ENCODE results near the gene ATP8A1. TPM values are rescaled to one million over a fixed set of nuclear protein-coding genes. Genes with fewer than 3 reads are reported as not detected.

ATP8A1 gene
- total RNA-seq, 1 experiment from 2014 or later = 14.3 TPM

- TF ChIP-seq EMX1 (CRISPR knock-in tag; IDR thresholded peaks at IDR 0.05) (no peak), ZNF532 (CRISPR knock-in tag; IDR thresholded peaks at IDR 0.05; ENCODE audit: borderline replicate concordance) (no peak), ELF4 (CRISPR knock-in tag; IDR thresholded peaks at IDR 0.05; ENCODE audit: low read depth) (no peak), RORB (CRISPR knock-in tag; IDR thresholded peaks at IDR 0.05) (no peak)
- TF ChIP-seq, protein P1, sequence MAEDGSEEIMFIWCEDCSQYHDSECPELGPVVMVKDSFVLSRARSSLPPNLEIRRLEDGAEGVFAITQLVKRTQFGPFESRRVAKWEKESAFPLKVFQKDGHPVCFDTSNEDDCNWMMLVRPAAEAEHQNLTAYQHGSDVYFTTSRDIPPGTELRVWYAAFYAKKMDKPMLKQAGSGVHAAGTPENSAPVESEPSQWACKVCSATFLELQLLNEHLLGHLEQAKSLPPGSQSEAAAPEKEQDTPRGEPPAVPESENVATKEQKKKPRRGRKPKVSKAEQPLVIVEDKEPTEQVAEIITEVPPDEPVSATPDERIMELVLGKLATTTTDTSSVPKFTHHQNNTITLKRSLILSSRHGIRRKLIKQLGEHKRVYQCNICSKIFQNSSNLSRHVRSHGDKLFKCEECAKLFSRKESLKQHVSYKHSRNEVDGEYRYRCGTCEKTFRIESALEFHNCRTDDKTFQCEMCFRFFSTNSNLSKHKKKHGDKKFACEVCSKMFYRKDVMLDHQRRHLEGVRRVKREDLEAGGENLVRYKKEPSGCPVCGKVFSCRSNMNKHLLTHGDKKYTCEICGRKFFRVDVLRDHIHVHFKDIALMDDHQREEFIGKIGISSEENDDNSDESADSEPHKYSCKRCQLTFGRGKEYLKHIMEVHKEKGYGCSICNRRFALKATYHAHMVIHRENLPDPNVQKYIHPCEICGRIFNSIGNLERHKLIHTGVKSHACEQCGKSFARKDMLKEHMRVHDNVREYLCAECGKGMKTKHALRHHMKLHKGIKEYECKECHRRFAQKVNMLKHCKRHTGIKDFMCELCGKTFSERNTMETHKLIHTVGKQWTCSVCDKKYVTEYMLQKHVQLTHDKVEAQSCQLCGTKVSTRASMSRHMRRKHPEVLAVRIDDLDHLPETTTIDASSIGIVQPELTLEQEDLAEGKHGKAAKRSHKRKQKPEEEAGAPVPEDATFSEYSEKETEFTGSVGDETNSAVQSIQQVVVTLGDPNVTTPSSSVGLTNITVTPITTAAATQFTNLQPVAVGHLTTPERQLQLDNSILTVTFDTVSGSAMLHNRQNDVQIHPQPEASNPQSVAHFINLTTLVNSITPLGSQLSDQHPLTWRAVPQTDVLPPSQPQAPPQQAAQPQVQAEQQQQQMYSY (CRISPR knock-in tag; IDR thresholded peaks at IDR 0.05) = no peak
Observed at GRCh38 chr4:42417550-42417949, 239.4 kb downstream of the ATP8A1 start (continued).

DNA sequence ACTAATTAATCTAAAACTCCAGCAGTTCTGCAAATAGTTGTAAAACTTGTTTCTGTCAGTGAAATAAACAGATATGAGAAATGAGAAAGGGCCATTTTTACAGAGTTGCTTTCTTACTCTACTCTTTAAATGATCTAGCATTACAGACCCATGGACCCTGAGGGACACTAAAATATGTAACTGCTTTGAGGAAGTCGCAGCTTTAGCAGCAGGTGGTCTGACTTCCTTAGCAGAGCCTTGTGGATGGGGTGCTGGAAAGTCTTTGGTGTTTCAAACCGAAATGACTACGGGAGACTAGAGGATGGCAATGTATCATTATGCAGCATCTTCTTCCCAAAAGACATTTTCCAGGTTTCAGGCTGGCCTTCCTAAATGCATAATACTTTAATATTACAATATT, 240.9 kb downstream of the ATP8A1 start:
- DNase-seq (ENCODE audit: low spot score) = no peak

GRCh38 chr4:42415281-42415680, 241.6 kb downstream of the ATP8A1 start:
- ChIA-PET POLR2A (no interaction called here), CTCF (no interaction called here)
- Mint-ChIP-seq H3K27ac (no peak overlapping the region), H3K4me3 (no peak overlapping the region), H3K4me1 (peaks cover 45% of the 10 kb centered on the region), H3K9me3 (no peaks in the 10 kb centered on the region), H3K36me3 (0 out of 2 replicates have a peak, but pooled peaks cover 2% of the 10 kb centered on the region), H3K27me3 (ENCODE audit: low read depth) (peaks cover 16% of the 10 kb centered on the region)
- TF ChIP-seq E2F1 (CRISPR knock-in tag; IDR thresholded peaks at IDR 0.05) = no peak
- ATAC-seq = no peak
- DNase-seq (ENCODE audit: low spot score) = no peak

More for the DNA sequence above, 240.9 kb downstream of the ATP8A1 start:
- Mint-ChIP-seq H3K9me3 (no peaks in the 10 kb centered on the region), H3K27me3 (ENCODE audit: low read depth) (peaks cover 16% of the 10 kb centered on the region), H3K36me3 (peaks cover 4% of the 10 kb centered on the region; the same call in 1 of the 2 replicates), H3K4me1 (peaks cover 41% of the 10 kb centered on the region), H3K27ac (no peak overlapping the region), H3K4me3 (no peak overlapping the region)
- no peak for ATAC-seq
- TF ChIP-seq ZNF219 (CRISPR knock-in tag; IDR thresholded peaks at IDR 0.05; ENCODE audit: borderline replicate concordance) (no peak), ZNF671 (CRISPR knock-in tag; IDR thresholded peaks at IDR 0.05) (no peak), NFE2L1 (CRISPR knock-in tag; IDR thresholded peaks at IDR 0.05) (no peak), GABPB1 (CRISPR knock-in tag; IDR thresholded peaks at IDR 0.05) (no peak), ESRRA (CRISPR knock-in tag; IDR thresholded peaks at IDR 0.05; ENCODE audit: borderline replicate concordance) (no peak), ZNF121 (CRISPR knock-in tag; IDR thresholded peaks at IDR 0.05) (no peak), TEAD1 (CRISPR knock-in tag; IDR thresholded peaks at IDR 0.05) (no peak), KAT7 (CRISPR knock-in tag; IDR thresholded peaks at IDR 0.05; ENCODE audit: borderline replicate concordance) (no peak), RELA (CRISPR knock-in tag; IDR thresholded peaks at IDR 0.05; ENCODE audit: borderline replicate concordance) (no peak), HMGA2 (CRISPR knock-in tag; IDR thresholded peaks at IDR 0.05) (no peak), ZNF416 (CRISPR knock-in tag; IDR thresholded peaks at IDR 0.05) (no peak), NR1H2 (CRISPR knock-in tag; IDR thresholded peaks at IDR 0.05) (no peak), TCF7 (CRISPR knock-in tag; IDR thresholded peaks at IDR 0.05; ENCODE audit: low read depth) (no peak), CREM (CRISPR knock-in tag; IDR thresholded peaks at IDR 0.05) (no peak), RORB (CRISPR knock-in tag; IDR thresholded peaks at IDR 0.05) (no peak)
- TF ChIP-seq, protein P2, sequence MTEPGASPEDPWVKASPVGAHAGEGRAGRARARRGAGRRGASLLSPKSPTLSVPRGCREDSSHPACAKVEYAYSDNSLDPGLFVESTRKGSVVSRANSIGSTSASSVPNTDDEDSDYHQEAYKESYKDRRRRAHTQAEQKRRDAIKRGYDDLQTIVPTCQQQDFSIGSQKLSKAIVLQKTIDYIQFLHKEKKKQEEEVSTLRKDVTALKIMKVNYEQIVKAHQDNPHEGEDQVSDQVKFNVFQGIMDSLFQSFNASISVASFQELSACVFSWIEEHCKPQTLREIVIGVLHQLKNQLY (CRISPR knock-in tag; IDR thresholded peaks at IDR 0.05) = no peak
- POLR2A ChIA-PET = no interaction called here
- CTCF ChIA-PET = interaction anchor here (1.0 kb wide), 1 partner anchor 12 kb away, joined by 3 read pairs; no protein-coding TSS in a partner anchor
